ENCODE measurements around the gene ZFTA.
A peak's percentile ranks its signal among the peaks of the same experiment; 100 is the strongest.

GRCh38 chr11:63768237-63769041 is at the start of gene ZFTA:
- TF ChIP-seq CTCF (optimal IDR thresholded peaks at IDR 0.05 in 1 of 3, IDR thresholded peaks at IDR 0.05 in 1 of 3, conservative IDR thresholded peaks at IDR 0.05 in 1 of 3; ENCODE audit: extremely low read depth in 1 of 3, insufficient read depth in 2 of 3, low read length in 3 of 3) (peak in 2 of 3 experiments; percentile 50 to 72), EZH2 (IDR thresholded peaks at IDR 0.05; ENCODE audit: low read length) (no peak)
